Measurements from ENCODE around the gene GALNT9.

Gene GALNT9

DNA sequence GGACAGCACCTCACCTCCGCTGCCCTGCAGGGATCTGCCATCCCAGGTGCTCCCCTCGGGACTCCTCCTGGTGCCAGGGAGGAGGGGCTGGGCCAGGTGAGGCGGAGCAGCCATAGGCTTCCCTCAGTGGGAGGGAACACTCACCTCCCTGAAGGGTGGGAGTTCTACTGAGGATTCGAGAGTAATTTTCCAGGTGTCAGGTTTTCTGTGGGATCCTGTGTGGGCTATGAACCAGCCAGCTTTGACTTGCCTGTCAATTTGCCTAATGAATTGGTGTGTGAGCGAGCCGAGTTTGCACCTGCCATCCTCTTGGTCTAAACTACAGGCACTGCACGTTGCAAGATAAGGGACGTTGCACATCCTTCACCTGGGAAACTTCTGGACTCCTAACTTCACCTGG is 134.8 kb downstream of the GALNT9 start:
- no peak for DNase-seq

DNA sequence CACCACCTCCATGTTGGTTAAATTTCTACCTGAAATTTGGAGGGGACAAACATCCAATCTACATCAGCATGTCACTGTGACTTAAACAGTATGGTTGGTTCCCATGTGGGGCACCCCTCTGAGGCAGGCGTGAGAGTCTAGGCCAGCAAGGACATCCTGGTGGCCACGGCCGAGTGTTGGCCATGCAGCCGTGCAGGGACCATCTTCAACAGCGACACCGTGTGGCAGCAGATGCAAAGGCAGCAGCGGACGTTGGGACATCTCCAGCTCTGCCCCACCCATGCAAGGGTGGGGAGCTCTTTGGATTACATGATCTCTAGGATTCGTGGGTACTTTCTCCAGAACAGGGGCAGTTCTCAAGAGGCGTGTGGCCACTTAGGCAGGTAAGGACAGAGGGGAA is 135.3 kb downstream of the GALNT9 start:
- DNase-seq, result no peak

DNA sequence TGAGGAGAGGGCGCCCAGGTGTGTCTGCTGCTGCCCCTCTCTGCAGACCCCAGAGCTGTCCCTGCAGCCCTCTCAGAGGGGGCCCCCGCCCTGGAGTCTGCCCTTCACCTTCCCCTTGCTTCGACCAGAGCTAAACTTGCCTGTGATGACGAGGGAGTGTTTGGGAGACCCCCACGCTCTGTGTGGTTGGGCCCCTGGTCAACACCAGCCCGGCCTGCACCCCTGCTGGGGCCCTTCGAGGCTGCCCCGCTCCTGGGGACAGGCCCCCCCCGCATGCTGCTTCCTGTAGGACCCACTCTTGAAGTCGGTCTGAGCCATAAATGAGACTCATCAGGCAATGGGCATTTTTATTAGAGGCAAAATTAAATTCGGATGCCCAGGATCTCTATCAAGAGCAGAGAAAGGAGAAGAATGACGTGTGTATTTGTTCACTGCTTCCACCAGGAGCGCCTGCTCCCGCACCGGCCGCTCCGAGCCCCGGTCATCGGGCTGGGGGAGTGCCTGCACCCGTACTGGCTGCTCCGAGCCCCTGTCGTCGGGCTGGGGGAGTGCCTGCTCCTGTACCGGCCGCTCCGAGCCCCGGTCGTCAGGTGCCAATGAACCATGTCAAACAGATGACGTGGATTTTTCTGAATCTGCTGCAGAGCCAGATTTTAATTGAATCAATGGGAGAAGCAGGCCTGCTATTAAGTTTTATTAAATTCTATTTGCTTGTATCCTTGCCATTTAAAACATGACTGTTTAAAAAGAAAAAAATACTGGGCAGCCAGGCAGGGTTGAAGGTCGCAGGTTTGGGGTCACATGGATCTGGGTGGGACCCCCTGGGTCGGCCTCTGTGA is 137.5 kb downstream of the GALNT9 start:
- DNase-seq, result no peak

- DNase-seq, result no peak
Measured at GRCh38 chr12:132190834-132191500, 138.4 kb downstream of the GALNT9 start.

- DNase-seq, result no peak
Measured at GRCh38 chr12:132190012-132190755, 139.2 kb downstream of the GALNT9 start.

DNA sequence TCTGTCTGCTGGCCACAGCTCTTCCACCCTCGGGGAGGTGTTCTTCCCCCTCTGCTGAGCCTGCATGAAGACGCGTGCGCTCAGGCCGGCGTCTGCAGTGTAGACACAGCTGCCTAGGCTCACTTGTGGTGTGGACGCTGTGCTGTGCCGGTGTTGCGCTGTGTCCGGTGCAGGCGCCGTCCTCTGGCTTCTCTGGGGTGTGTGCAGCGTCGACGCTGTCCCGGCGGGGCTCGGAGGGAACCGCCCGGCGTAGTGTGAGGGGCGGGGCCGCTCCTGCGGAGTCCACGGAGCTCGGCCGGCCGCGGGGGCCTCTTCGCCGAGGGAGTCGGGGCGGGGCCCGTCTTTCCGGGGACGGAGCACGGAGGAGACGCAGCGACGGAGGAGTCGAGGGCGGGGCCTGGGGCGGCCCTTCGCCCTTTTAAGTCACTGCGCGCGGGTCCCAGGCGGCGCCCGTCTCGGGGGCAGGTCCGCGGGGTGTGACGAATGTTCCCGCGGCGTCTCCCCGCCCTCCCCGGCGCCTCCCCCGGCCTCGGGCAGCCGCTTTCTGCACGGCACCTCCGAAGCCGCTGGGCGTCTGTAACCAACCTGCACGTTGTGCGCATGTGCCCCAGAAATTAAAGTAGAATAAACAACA is 139.9 kb downstream of the GALNT9 start:
- peak; percentile 88 to 92 for DNase-seq

DNA sequence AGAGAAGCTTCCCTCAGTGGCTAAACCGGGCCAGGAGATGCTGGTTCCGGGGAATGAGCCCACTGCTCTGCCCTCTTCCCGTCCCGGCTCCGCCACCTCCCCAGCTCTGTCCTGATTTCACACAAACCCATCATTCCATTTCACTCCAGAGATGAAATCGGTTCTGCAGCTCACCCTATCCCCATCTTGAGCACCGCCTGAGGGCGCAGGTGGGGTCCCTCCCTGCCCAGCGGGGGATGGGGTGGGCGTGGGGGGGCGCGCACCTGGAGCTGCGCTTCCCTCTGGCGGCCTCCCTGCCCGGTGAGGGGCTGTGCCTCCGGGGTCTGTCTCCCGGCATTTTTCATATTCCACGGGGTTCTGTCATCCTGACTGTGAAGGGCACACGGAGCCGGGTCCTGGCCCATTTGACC is 140.5 kb downstream of the GALNT9 start:
- DNase-seq, result no peak

DNA sequence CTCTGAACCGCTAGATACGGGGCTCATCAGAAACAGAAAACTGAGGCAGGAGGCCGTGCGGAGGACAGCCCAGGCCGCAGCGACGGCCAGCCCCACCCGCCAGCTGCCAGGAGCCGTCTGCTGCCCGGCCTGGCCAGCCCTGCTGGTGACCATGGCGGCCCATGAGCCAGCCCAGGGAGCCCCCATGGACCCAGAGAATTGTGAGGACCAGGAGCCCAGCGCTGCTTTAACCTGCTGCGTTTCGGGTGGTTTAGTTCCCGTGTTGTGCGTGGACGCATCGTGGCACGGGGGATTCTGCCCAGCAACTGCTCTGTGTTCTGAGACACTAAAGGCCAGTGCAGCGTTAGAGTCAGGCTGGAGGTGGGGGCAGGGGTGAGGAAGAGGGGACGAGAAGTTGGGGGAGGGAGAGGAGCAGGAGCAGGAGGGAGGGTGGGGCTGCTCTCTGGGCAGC is 140.9 kb downstream of the GALNT9 start:
- no peak for DNase-seq

GRCh38 chr12:132187646-132188450 is 141.5 kb downstream of the GALNT9 start:
- DNase-seq, result no peak

- DNase-seq, result no peak
Measured at GRCh38 chr12:132186857-132187620, 142.3 kb downstream of the GALNT9 start.

- no peak for DNase-seq
Measured at GRCh38 chr12:132186208-132186856, 143.1 kb downstream of the GALNT9 start.

DNA sequence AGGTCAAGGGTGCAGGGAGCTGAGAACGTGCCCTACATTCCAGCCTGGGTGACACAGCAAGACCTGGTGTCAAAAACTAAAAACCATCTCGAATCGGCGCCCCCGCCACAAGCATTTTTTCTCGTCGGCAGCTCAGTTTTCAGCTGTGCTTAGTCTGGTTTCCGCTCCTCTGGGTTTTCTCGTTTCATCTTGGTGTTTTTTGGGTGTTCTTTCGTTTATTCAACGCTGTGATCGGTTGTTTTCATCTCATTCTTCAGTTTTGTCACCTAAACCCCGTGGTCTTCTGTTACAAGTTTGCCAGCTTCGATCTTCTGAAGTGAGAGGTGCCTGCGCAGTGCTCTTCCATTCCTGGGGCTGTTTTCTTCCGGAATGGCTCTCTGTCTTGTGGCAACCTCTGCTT is 143.7 kb downstream of the GALNT9 start:
- no peak for DNase-seq

- DNase-seq, result no peak
Measured at GRCh38 chr12:132182711-132183365, 146.6 kb downstream of the GALNT9 start.

DNA sequence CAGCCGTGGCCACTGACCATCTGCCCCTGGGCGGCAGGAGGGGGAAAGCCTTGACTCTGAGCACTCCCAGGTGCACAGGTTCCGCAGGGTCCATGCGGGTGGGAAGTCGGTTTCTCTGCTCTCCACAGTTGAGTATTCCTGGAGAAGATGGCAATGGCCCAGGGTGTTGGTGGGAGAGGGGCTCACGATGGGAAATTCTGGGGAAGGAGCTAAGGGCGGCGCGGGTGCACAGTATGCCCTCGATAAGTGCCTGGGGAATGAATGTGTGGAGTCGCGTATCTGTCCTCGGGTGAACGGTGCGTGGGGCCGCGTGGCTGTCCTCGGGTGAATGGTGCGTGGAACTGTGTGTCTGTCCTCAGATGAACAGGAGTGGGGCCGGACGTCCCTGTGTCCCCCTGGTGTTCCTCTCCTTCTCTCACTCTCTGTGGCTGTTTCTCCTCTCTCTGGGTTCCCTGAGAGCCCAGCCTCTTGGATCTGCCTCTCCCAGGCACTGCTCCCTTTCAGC is 147.1 kb downstream of the GALNT9 start:
- no peak for DNase-seq

GRCh38 chr12:132181570-132182200 is 147.7 kb downstream of the GALNT9 start:
- no peak for DNase-seq

DNA sequence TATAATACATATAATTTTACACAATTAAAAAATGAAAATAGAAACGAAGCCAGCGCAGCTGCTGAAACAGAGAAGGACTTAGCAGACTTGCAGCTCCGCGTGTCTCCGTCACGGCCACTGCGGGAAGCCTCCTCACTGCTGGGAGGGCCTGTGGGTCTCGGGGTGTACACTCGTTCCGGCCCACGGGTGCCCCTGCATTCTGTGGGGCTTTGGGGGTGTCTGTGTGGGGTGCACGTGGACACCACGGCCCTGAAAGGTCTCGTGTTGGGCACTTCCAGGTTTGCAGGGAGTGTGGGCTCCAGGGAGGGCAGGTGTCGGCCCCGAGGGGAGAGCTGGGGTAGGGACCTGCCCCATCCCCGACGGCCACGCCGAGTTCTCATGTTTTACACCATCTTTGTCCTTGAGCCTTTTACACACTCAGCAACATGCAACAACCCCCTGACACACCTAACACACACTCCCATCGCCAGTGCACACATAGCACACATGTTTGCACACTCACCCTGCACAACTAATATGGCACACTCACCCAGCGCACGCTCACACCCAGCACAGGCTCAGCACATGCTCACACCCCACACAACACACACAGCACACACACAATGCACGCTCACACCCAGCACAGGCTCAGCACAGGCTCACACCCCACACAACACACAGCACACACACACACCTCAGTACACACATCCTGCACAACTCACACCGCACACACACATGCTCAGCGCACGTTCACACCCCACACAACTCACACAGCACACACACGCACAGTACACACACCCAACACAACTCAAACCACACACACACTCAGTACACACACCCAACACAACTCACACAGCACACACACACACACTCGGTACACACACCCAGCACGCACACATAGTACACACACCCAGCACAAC is 148.5 kb downstream of the GALNT9 start:
- no peak for DNase-seq

GRCh38 chr12:132179431-132180362 is 149.7 kb downstream of the GALNT9 start:
- no peak for DNase-seq

Measured in SW 1271 (cell line).